NB4 (cell line): Measurements from ENCODE around the gene CEACAM20.

ENCODE experiments used
- POLR2A ChIP-seq: IDR thresholded peaks from 2 replicates; pipeline ENCODE4 v1.6.1; 2011; ENCODE audit warnings: mild to moderate bottlenecking; ENCODE audit not compliant: insufficient read length; ENCODE audit errors: extremely low read depth
- TF ChIP-seq, protein P1 (sequence below): IDR thresholded peaks from one replicate; pipeline ENCODE4 v1.5.1; 2012; ENCODE audit warnings: low read depth, low read length

- no peak for TF ChIP-seq POLR2A
- TF ChIP-seq, protein P1, sequence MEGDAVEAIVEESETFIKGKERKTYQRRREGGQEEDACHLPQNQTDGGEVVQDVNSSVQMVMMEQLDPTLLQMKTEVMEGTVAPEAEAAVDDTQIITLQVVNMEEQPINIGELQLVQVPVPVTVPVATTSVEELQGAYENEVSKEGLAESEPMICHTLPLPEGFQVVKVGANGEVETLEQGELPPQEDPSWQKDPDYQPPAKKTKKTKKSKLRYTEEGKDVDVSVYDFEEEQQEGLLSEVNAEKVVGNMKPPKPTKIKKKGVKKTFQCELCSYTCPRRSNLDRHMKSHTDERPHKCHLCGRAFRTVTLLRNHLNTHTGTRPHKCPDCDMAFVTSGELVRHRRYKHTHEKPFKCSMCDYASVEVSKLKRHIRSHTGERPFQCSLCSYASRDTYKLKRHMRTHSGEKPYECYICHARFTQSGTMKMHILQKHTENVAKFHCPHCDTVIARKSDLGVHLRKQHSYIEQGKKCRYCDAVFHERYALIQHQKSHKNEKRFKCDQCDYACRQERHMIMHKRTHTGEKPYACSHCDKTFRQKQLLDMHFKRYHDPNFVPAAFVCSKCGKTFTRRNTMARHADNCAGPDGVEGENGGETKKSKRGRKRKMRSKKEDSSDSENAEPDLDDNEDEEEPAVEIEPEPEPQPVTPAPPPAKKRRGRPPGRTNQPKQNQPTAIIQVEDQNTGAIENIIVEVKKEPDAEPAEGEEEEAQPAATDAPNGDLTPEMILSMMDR: no peak
Measured at GRCh38 chr19:44529536-44529935, at the start of gene CEACAM20.
